GM12891 (cell line): ENCODE measurements around the gene IL17RD.
"Not testable (repeated sequence)": the region's sequence is repeated elsewhere in the genome, so short reads cannot be mapped to it uniquely, and the experiment has no call there.

Experiments
- DNase-seq: peaks from one replicate; pipeline ENCODE4 v3.0.0; 2011; ENCODE audit warnings: low spot score; ENCODE audit not compliant: insufficient read length
- FAIRE-seq: peaks from 2 replicates; lab custom pipeline; 2011; peaks lifted over from hg19 to GRCh38; lab: Jason Lieb, UNC
- PAX5 ChIP-seq: IDR thresholded peaks from 2 replicates; pipeline ENCODE4 v1.6.1; 2011; ENCODE audit warnings: low read length, moderate library complexity, mild to moderate bottlenecking; ENCODE audit not compliant: insufficient read depth, severe bottlenecking
- POLR2A ChIP-seq: IDR thresholded peaks from 2 replicates; pipeline ENCODE4 v1.6.1; 2011; ENCODE audit warnings: low read depth, low read length, control low read depth
- POLR2AphosphoS5 ChIP-seq: IDR thresholded peaks from 2 replicates; pipeline ENCODE4 v1.6.1; 2011; ENCODE audit warnings: low read depth, low read length, control low read depth
- POU2F2 ChIP-seq: IDR thresholded peaks from 2 replicates; pipeline ENCODE4 v1.6.1; 2011; ENCODE audit warnings: low read depth, mild to moderate bottlenecking, control low read depth, low read length, moderate library complexity
- SPI1 ChIP-seq: IDR thresholded peaks from 2 replicates; pipeline ENCODE4 v1.6.1; 2011; ENCODE audit warnings: low read depth, low read length, control low read depth
- TAF1 ChIP-seq: IDR thresholded peaks from 2 replicates; pipeline ENCODE4 v1.6.1; 2011; ENCODE audit warnings: low read depth, low read length, control low read depth

IL17RD gene

DNA sequence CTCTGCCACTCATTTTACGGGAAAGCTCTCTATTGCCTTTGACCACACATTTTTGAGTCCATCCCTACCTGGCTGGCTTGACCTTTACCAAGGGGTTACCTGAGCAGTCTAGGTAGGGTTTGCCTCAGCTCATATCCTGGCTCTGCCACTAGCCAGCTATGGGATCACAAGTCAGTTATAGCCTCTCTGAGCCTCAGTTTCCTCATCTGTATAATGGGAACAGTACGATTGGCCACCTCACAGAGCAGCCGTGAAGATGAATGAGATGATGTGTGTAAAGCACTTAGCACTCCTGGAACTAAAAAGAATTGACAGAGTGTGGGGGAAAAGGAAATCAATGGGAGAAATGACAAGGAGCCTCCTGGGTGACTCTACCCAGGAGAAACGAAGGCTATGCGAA lies 76.7 kb downstream of the IL17RD start:
- DNase-seq (no peak), FAIRE-seq (no peak)
- TF ChIP-seq SPI1: no peak
- TF ChIP-seq POLR2A: no peak
- TF ChIP-seq TAF1: no peak
- no peak for TF ChIP-seq POLR2AphosphoS5
- no peak for TF ChIP-seq POU2F2
- TF ChIP-seq PAX5: no peak

DNA sequence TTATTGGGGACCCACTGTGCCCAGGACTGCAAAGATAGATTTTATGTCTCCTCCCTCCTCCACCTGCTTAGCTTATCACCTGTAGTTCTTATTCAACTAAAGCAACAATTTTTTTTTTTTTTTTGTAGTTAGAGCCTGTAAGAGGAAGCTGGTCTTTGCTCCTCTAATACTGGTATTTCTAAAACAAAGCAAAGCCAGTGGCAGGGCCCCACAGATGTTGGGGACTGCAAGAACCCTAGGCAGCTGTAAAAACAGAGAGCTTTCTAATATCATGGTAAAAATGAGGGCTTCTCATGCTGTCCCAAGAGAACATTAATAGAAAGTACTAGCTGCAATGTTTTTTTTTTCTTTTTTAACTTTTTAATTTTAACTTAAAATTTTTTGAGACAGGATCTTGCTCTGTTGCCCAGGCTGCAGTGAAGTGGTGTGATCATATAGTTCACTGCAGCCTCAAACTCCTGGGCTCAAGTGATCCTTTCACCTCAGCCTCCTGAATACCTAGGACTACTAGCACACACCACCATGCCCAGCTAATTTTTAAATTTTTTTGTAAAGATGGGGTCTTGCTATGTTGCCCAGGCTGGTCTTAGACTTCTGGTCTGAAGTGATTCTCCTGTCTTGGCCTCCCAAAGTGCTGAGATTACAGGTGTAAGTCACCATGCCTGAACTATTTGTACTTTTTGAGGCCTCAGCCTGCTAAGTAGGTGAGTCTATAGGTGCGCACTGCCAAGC lies 77.6 kb downstream of the IL17RD start:
- DNase-seq: no peak
- no peak for FAIRE-seq
- no peak for TF ChIP-seq POLR2A
- no peak for TF ChIP-seq PAX5
- no peak for TF ChIP-seq SPI1
- no peak for TF ChIP-seq POLR2AphosphoS5
- TF ChIP-seq TAF1: no peak
- TF ChIP-seq POU2F2: no peak

DNA sequence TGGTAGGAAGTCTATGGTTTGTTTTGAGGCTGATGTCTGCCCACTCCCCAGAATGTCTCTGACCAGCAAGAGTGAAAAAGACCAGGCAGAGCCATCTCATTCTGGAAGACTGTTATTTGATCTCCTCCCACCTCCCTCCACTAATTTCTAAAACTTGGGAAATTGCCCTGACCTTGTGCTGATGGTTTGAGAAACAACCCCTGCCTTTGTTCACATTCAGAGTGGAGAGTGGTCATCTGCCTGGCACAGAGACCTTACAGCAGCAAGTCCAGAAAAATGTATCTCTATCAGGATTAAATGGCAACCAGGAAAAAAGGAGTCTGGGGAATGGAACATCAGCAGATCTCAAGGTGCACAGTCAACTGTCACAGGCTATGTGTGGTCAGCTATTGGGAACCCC lies 79.0 kb downstream of the IL17RD start:
- no peak for TF ChIP-seq PAX5
- no peak for TF ChIP-seq POU2F2
- no peak for TF ChIP-seq SPI1
- no peak for TF ChIP-seq TAF1
- TF ChIP-seq POLR2A: no peak
- no peak for TF ChIP-seq POLR2AphosphoS5
- no peak for FAIRE-seq

DNA sequence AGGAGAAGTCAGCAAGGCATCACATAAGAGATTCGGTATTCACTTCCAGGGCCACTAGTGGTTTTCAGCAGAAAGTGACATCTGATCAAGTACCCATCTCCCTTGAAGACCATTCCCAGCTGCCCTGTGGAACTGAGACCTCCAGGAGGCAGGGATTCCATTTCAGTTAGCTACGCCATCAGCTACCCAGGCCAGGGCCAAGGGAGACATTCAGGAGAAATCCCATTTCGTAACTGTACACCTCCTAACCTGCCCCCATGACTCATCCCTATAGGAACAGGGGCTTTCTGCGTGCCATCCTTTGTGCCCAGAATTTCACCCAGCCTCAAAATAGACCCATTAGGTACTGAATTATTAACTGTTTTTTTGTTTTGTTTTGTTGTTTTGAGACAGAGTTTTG lies 79.9 kb downstream of the IL17RD start:
- TF ChIP-seq SPI1 (no peak), PAX5 (no peak), POLR2AphosphoS5 (no peak), POLR2A (no peak), TAF1 (no peak), POU2F2 (no peak)
- FAIRE-seq (no peak), DNase-seq (no peak)

More for the DNA sequence above, 79.0 kb downstream of the IL17RD start:
- DNase-seq: no peak

DNA sequence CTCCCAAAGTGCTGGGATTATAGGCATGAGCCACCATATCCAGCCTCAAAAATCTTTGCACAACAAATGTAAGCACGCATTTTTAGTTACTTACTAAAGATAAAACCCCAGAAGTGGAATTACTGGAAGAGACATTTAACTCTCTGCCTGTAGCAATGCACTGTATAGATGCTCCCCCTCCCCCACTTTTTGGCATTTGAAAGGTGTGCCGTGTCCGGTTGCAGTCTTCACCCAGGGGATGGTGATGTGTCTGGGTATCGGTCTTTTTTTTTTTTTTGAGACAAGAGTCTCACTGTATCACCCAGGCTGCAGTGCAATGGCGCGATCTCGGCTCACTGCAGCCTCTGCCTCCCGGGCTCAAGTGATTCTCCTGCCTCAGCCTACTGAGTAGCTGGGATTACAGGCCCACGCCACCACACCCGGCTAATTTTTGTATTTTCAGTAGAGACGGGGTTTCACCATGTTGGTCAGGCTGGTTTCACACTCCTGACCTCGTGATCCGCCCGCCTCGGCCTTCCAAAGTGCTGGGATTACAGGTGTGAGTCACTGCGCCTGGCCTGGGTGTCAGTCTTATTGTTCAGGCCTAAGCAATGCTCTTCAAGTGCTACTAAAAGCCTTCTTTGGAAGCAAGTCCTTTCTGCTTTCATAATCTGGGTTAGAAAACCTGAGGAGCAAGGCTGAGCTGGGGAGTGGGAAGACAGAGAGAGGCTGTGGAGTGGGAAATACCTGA lies 81.7 kb downstream of the IL17RD start:
- not testable (repeated sequence) for FAIRE-seq

DNA sequence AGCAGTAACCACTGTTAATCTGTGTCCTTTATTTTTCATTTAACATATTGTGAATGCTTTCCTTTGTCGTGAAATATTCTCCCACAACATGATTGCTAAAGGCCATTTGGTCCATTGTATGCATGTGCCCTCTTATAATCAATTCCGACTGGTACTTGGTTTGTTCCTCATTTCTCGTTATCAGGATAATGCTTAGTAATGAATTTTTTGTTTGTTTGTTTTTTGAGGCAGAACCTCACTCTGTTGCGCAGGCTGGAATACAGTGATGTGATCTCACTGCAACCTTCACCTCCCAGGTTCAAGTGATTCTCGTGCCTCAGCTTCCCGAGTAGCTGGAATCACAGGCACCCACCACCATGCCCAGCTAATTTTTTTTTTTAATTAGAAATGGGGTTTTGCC lies 82.7 kb downstream of the IL17RD start:
- TF ChIP-seq PAX5 (no peak), POU2F2 (no peak), SPI1 (no peak)
- no peak for FAIRE-seq
- DNase-seq: no peak

More for the DNA sequence above, 81.7 kb downstream of the IL17RD start:
- not testable (repeated sequence) for DNase-seq

DNA sequence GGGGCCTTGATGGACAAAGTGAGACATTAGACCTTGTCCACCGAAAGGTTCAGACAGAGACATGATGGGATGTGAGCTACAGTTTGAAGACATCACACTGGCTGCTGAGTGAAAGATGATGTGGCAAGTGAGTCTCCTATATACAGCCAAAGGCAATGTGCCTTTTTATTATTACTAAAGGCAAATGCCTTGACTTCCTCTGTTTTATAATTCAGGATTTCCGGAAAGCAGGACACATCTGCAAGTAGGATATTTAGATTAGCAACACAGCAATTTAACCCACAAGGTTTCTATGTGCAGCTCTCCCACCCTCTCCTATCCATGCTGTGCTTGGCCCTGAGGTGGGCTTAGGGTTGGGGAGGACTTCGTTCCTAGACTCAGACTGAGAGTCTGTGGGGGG lies 84.0 kb downstream of the IL17RD start:
- no peak for DNase-seq
- no peak for TF ChIP-seq SPI1
- no peak for TF ChIP-seq POLR2AphosphoS5
- TF ChIP-seq POU2F2: no peak
- no peak for TF ChIP-seq TAF1
- TF ChIP-seq PAX5: no peak
- no peak for TF ChIP-seq POLR2A
- no peak for FAIRE-seq

DNA sequence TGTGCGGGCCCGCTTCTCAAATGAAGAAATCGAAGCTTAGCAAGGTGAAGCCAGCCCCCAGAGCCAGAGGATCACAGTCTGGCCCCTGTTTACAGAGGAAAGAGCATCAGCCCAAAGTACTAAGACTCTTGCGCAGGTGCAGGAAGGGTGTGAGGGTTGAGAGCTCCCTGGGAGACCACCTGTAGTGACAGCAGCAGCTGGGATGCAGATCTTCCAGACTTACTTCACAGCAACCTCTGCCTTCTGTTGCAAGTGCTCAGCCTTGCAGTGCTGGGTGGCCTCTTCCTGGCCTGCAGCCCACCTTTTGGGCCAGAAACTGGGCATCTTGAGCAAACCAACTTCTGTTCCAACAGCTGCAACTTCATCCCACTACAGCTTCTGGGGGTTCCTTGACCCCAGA lies 85.0 kb downstream of the IL17RD start:
- DNase-seq (no peak), FAIRE-seq (no peak)
- TF ChIP-seq POLR2A: no peak
- TF ChIP-seq POLR2AphosphoS5: no peak
- no peak for TF ChIP-seq SPI1
- TF ChIP-seq PAX5: no peak
- no peak for TF ChIP-seq POU2F2
- no peak for TF ChIP-seq TAF1

DNA sequence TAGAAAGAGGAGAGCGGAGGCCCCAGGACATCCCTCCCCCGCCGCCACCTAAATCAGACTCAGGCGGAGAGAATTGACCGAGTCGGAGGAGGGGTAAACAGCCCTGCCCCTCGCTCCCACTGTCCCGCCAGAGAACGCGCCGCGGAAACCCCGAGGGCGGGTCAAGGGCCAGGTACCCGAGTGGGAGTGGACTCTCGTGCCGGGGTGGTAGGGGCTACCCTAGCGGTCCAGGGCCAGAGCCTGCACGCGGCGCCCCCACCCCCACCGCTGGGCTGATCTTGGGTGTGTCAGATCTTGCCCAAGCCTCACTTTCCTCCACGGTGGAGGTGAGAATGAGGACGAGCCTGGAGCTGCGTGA lies 85.7 kb downstream of the IL17RD start:
- TF ChIP-seq POLR2A (no peak), SPI1 (no peak), POU2F2 (no peak), PAX5 (no peak)
- DNase-seq (no peak), FAIRE-seq (no peak)

DNA sequence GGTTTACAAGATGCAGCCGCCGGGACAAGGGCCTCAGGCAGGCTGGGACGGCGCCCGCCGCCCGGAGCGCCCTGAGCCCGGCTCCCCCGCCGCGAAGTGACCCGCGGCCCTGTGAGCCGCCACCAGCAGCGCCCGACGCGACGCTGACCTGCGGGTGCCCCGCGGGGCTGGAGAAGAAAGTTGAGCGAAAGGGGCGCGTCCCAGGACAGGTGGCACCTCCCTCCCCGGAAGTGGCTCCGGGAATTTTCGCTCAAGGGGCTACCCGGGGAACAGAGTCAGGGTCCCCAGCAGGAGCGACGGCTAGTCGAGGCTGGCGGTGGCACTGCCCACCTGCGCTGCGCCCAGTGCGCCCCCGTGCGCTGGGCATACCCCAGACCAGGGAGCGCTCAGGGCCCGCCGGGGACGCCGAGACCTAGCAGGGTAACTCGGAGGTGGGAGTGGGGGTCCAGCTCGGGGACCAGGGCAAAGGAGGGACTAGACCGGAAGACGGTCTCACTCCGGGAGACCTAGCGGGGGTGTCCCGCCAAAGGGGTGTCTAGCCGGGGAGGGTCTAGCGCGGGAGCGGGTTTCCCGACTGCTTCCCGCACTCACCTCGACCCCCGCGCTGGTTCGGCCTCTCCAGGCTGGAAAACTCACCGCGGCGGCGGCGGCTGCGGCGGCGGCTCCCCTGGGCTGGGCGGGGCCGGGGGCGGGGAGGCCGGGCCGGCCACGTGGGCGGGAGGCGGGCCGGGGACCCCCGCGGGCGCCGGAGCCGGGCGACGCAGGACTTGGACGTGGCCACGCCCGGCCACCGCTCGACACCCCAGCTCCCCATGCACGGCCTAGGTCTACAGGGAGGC lies 86.3 kb downstream of the IL17RD start:
- FAIRE-seq: peak; percentile 65
- peak; percentile 41 for DNase-seq
- no peak for TF ChIP-seq PAX5
- no peak for TF ChIP-seq POLR2AphosphoS5
- TF ChIP-seq TAF1: no peak
- TF ChIP-seq POU2F2: 0 out of 2 replicates have a peak, but pooled peaks have one; percentile 11
- TF ChIP-seq SPI1: no peak
- TF ChIP-seq POLR2A: no peak

DNA sequence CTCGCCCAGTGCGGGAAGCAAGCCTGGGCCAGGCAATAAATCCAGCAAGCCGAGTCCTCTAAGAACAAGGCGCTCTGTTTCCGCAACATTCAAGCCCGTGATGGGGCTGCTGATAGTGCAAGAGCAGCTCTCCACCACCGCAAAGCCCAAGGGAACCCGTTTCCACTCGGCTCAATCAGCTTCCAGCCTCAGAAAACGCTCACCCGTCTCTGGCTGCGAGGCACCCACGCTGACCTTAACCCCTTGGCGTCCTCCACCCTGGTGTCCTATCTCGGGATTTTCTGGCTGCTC lies 86.9 kb downstream of the IL17RD start:
- DNase-seq (peak; percentile 36), FAIRE-seq (peak; percentile 72)
- TF ChIP-seq POLR2AphosphoS5: no peak
- TF ChIP-seq POU2F2: no peak
- TF ChIP-seq PAX5: no peak
- no peak for TF ChIP-seq TAF1
- no peak for TF ChIP-seq POLR2A
- no peak for TF ChIP-seq SPI1
